ENCODE data around the gene FOXRED2.
"Not testable (repeated sequence)": the region's sequence is repeated elsewhere in the genome, so short reads cannot be mapped to it uniquely, and the experiment has no call there.

The FOXRED2 gene

GRCh38 chr22:36506637-36507517 lies at the start of gene FOXRED2:
FOXRED2 (minus strand) TSS chr22:36507040; CDS start chr22:36506422, 618 bp downstream.
- DNase-seq (ENCODE audit: low spot score), result peak; percentile 87

GRCh38 chr22:36554098-36554497 lies 47.3 kb upstream of the FOXRED2 start:
- no peak for DNase-seq (ENCODE audit: low spot score)

- DNase-seq (ENCODE audit: low spot score), result no peak
These were observed 45.4 kb upstream of the FOXRED2 start for GRCh38 chr22:36552289-36552688.

GRCh38 chr22:36550701-36551495 lies 44.1 kb upstream of the FOXRED2 start:
- DNase-seq (ENCODE audit: low spot score), result no peak

- no peak for DNase-seq (ENCODE audit: low spot score)
These were observed 42.2 kb upstream of the FOXRED2 start for GRCh38 chr22:36549033-36549432.

GRCh38 chr22:36548606-36549005 lies 41.8 kb upstream of the FOXRED2 start:
- DNase-seq (ENCODE audit: low spot score), result no peak

GRCh38 chr22:36546932-36547331 lies 40.1 kb upstream of the FOXRED2 start:
- DNase-seq (ENCODE audit: low spot score), result no peak

GRCh38 chr22:36546092-36546804 lies 39.4 kb upstream of the FOXRED2 start:
- DNase-seq (ENCODE audit: low spot score), result no peak

GRCh38 chr22:36544107-36544620 lies 37.3 kb upstream of the FOXRED2 start:
- DNase-seq (ENCODE audit: low spot score), result no peak

- no peak for DNase-seq (ENCODE audit: low spot score)
These were observed 35.1 kb upstream of the FOXRED2 start for GRCh38 chr22:36541831-36542411.

GRCh38 chr22:36540867-36541642 lies 34.2 kb upstream of the FOXRED2 start:
- DNase-seq (ENCODE audit: low spot score), result no peak

- DNase-seq (ENCODE audit: low spot score), result no peak
These were observed 31.7 kb upstream of the FOXRED2 start for GRCh38 chr22:36538529-36538928.

GRCh38 chr22:36536717-36537116 lies 29.9 kb upstream of the FOXRED2 start:
- DNase-seq (ENCODE audit: low spot score), result no peak

GRCh38 chr22:36533320-36533719 lies 26.5 kb upstream of the FOXRED2 start:
- not testable (repeated sequence) for DNase-seq (ENCODE audit: low spot score)

- no peak for DNase-seq (ENCODE audit: low spot score)
These were observed 25.6 kb upstream of the FOXRED2 start for GRCh38 chr22:36532466-36532865.

- peak; percentile 98 for DNase-seq (ENCODE audit: low spot score)
These were observed 22.2 kb upstream of the FOXRED2 start, which contains the start of gene EIF3D for GRCh38 chr22:36528795-36529751. EIF3D (minus strand) TSS chr22:36529166; CDS start chr22:36526121, 3,045 bp downstream.

GRCh38 chr22:36528341-36528740 lies 21.5 kb upstream of the FOXRED2 start:
- DNase-seq (ENCODE audit: low spot score), result no peak

GRCh38 chr22:36522662-36523061 lies 15.8 kb upstream of the FOXRED2 start:
- no peak for DNase-seq (ENCODE audit: low spot score)

- no peak for DNase-seq (ENCODE audit: low spot score)
These were observed 13.6 kb upstream of the FOXRED2 start for GRCh38 chr22:36520423-36520822.

GRCh38 chr22:36519906-36520305 lies 13.1 kb upstream of the FOXRED2 start:
- DNase-seq (ENCODE audit: low spot score), result not testable (repeated sequence)

Data from hematopoietic multipotent progenitor cell treated with erythropoietin and hydrocortisone succinate and interleukin-3 and kit ligand, for 17 days (in vitro differentiated cells).